Measurements from ENCODE around the gene ROR1. TPM values are rescaled to one million over a fixed set of nuclear protein-coding genes. Genes with fewer than 3 reads are reported as not detected.

ROR1 gene
- total RNA-seq, 6 experiments from 2014 or later, result 0.04 to 0.58 (median 0.37) TPM

DNA sequence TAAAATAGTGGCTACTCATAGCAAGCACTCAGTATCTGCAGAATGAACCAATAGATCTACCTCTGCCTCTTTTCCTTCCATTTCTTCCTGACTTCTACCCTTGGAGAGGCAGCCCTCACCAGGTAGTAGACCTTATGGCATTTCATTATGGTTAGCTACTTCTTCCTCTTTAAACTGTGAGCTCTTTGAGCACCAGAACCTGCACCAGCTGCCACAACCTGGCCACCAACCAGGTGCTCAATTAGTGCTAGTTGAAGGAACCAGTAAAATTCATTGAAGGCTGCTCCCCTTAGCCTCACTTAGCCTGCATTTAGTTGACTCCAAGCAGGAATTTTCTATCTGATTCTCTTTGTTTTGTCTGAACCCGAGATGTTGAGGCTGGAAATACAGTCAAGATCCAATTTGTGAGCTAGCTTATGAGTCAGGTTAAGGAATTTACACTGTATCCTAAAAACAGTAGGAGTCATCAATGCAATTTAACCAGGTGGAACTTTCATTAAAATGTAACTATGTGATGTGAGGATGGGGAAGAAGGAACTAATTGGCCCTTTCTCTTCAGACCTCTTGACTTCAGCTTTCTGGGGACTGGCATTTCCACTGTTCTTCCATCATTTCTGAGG, 348.1 kb downstream of the ROR1 start:
- Histone ChIP-seq H3K36me3 (no peaks in the 10 kb centered on the region), H3K9me3 (no peaks in the 10 kb centered on the region), H3K27ac (no peak overlapping the region), H3K4me3 (no peak overlapping the region), H3K27me3 (no peaks in the 10 kb centered on the region), H3K4me1 (no peaks in the 10 kb centered on the region)
- TF ChIP-seq, protein P1, sequence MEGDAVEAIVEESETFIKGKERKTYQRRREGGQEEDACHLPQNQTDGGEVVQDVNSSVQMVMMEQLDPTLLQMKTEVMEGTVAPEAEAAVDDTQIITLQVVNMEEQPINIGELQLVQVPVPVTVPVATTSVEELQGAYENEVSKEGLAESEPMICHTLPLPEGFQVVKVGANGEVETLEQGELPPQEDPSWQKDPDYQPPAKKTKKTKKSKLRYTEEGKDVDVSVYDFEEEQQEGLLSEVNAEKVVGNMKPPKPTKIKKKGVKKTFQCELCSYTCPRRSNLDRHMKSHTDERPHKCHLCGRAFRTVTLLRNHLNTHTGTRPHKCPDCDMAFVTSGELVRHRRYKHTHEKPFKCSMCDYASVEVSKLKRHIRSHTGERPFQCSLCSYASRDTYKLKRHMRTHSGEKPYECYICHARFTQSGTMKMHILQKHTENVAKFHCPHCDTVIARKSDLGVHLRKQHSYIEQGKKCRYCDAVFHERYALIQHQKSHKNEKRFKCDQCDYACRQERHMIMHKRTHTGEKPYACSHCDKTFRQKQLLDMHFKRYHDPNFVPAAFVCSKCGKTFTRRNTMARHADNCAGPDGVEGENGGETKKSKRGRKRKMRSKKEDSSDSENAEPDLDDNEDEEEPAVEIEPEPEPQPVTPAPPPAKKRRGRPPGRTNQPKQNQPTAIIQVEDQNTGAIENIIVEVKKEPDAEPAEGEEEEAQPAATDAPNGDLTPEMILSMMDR (IDR thresholded peaks at IDR 0.05), result no peak
- TF ChIP-seq POLR2A (IDR thresholded peaks at IDR 0.05), result no peak
- intact Hi-C loops (cut with DNase I), result no loop called here
- DNase-seq (no peak), ATAC-seq (no peak)
- WGBS (ENCODE audit: insufficient coverage, low coverage, low lambda C conversion rate, missing lambda C conversion rate), result 50% methylated on average over 1 of the region's 1 CpG

DNA sequence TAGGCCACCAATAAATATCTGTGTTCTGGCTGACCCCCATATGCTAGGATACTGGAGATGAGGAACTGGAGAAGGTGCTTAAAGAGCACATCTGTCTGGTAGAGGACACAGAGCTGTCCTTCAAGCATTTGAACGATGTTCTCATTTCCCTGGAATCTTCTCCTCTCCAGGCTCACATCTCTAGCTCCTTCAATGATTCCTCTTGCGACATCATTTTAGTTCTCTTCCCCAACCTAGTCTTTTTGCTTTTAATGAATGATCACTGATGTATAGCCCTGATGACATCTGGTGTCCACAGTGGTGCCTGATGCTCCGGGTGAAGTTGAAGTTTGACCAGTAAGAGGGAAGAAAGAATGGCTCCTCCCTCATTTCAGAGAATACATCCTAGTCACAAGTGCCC, 348.8 kb downstream of the ROR1 start:
- ATAC-seq, result no peak
- H3K36me3 ChIP-seq, result no peaks in the 10 kb centered on the region
- no peak overlapping the region for H3K27ac ChIP-seq
- TF ChIP-seq POLR2A (IDR thresholded peaks at IDR 0.05), result no peak
- TF ChIP-seq, protein P1 (IDR thresholded peaks at IDR 0.05), result no peak
- H3K9me3 ChIP-seq, result no peaks in the 10 kb centered on the region
- no peak for DNase-seq
- intact Hi-C loops (cut with DNase I), result no loop called here
- H3K27me3 ChIP-seq, result no peaks in the 10 kb centered on the region
- H3K4me3 ChIP-seq, result no peak overlapping the region
- WGBS (ENCODE audit: insufficient coverage, low coverage, low lambda C conversion rate, missing lambda C conversion rate), result 80% methylated on average over 3 of the region's 3 CpGs
- no peaks in the 10 kb centered on the region for H3K4me1 ChIP-seq

DNA sequence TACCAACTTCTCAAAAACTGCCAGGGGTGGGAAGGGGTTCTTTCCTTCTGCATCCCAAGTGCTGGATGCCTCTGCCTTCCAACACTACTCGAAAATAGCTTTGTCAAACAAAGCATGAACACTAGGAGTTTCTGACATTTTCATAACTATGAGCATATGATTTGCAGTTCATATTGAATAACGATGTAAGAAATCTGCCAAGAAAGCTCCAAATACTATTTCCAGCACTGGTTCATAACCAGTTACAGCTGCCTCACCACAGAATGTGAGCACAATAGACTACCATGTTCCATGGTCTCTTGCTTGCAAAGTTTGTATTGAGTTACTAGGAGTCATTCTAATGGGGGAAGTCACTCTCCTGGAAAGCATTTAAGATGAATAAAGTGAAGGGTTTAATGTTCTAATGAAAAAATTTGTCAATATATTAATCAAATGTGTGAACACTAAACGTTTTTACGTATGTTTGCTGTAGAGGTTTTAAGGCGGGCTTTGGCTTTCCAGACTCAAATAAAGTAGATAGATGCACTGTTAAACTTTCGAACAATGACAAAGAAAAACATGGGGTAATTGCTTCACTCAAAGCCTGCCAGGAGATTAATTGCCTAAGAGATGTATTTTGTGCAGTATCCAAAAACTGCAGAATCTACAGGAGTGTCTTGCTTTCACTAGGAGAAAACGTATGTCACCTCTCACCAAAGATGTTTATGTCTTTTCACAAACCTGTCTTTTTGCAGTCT, 351.1 kb downstream of the ROR1 start:
- ATAC-seq (no peak), DNase-seq (no peak)
- H3K4me1 ChIP-seq, result no peaks in the 10 kb centered on the region
- no peak overlapping the region for H3K27ac ChIP-seq
- WGBS (ENCODE audit: insufficient coverage, low coverage, low lambda C conversion rate, missing lambda C conversion rate), result 53% methylated on average over 7 of the region's 7 CpGs
- TF ChIP-seq, protein P1 (IDR thresholded peaks at IDR 0.05), result no peak
- no peak for TF ChIP-seq POLR2A (IDR thresholded peaks at IDR 0.05)
- intact Hi-C loops (cut with DNase I), result no loop called here
- no peaks in the 10 kb centered on the region for H3K9me3 ChIP-seq
- H3K36me3 ChIP-seq, result no peaks in the 10 kb centered on the region
- no peaks in the 10 kb centered on the region for H3K27me3 ChIP-seq
- H3K4me3 ChIP-seq, result no peak overlapping the region

DNA sequence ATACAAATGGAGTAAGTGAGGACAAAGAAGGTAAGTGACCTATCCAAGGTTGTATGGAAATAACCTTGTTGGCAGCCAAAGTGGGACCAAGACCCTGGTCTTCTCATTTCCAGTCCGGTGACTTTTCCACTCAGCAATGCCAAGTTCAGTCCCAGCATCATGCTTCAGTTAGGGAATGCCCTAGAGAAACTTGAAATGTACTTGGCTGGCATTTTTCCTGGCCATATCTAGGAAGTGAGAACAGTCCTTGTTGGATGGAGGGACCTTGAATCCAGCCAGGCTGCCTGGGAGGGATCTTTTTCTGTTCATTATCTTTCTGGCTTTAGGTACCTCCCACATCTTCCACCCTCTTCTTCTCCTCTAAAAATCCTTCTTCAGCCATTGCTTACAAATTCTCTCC, 352.8 kb downstream of the ROR1 start:
- ATAC-seq, result no peak
- 40% methylated on average over 1 of the region's 1 CpG for WGBS (ENCODE audit: insufficient coverage, low coverage, low lambda C conversion rate, missing lambda C conversion rate)
- TF ChIP-seq, protein P1 (IDR thresholded peaks at IDR 0.05), result no peak
- TF ChIP-seq POLR2A (IDR thresholded peaks at IDR 0.05), result no peak
- no peak overlapping the region for H3K27ac ChIP-seq
- intact Hi-C loops (cut with DNase I), result no loop called here
- H3K27me3 ChIP-seq, result no peaks in the 10 kb centered on the region
- no peak overlapping the region for H3K4me3 ChIP-seq
- no peaks in the 10 kb centered on the region for H3K9me3 ChIP-seq
- H3K4me1 ChIP-seq, result no peaks in the 10 kb centered on the region
- no peaks in the 10 kb centered on the region for H3K36me3 ChIP-seq
- no peak for DNase-seq

Data from right lobe of liver (tissue), 6 donors.